PFSK-1 (cell line): ENCODE results near the gene SAMD4A.

ENCODE experiments used
- REST ChIP-seq, 2 experiments: IDR thresholded peaks; 2 replicates each; pipeline versions ENCODE4 v1.6.1 to v1.8.0; 2011 to 2012; ENCODE audit warnings: low read depth in 2 of 2, low read length in 2 of 2, control low read depth in 1 of 2, inconsistent platforms in 1 of 2, mild to moderate bottlenecking in 1 of 2, moderate library complexity in 1 of 2; ENCODE audit not compliant: insufficient read depth in 1 of 2
- TAF1 ChIP-seq: IDR thresholded peaks from 2 replicates; pipeline ENCODE4 v1.6.1; 2012; ENCODE audit warnings: low read length, control low read depth, borderline replicate concordance; ENCODE audit not compliant: insufficient read depth

- TF ChIP-seq REST (IDR thresholded peaks at IDR 0.05; ENCODE audit: insufficient read depth in 1 of 2, low read depth in 2 of 2, low read length in 2 of 2) = no peak
- TF ChIP-seq TAF1 = no peak
Observed at GRCh38 chr14:54697001-54697400, 130.1 kb downstream of the SAMD4A start.
